Neural progenitor cell (in vitro differentiated cells): Measurements from ENCODE around the gene RPL29. TPM values are rescaled to one million over a fixed set of nuclear protein-coding genes. Genes with fewer than 3 reads are reported as not detected.

Source experiments
- DNase-seq: peaks from one replicate; pipeline ENCODE4 v3.0.0-alpha.2; 2016; ENCODE audit warnings: low spot score
- H2AFZ ChIP-seq: fragments of 200-600 bp; sonication (generic); replicated peaks from 2 replicates; pipeline ENCODE4 v1.6.1; 2016; ENCODE audit warnings: antibody characterized with exemption
- H3F3A ChIP-seq: fragments of 200-600 bp; sonication (generic); 2 replicates; pipeline ENCODE4 v1.6.1; 2016; ENCODE audit warnings: antibody characterized with exemption, low read depth
- H3K27ac ChIP-seq: fragments of 200-600 bp; sonication (generic); 2 replicates; pipeline ENCODE4 v1.5.1; 2016; ENCODE audit warnings: mild to moderate bottlenecking
- H3K27me3 ChIP-seq: fragments of 200-600 bp; sonication (generic); 2 replicates; pipeline ENCODE4 v1.6.1; 2016; ENCODE audit warnings: mild to moderate bottlenecking, moderate library complexity
- H3K36me3 ChIP-seq: fragments of 200-600 bp; sonication (generic); 2 replicates; pipeline ENCODE4 v1.5.1; 2016
- H3K4me1 ChIP-seq: fragments of 200-600 bp; sonication (generic); 2 replicates; pipeline ENCODE4 v1.6.1; 2016; ENCODE audit warnings: mixed run types
- H3K4me2 ChIP-seq: fragments of 200-600 bp; sonication (generic); 2 replicates; pipeline ENCODE4 v1.6.1; 2016
- H3K4me3 ChIP-seq: fragments of 200-600 bp; sonication (generic); 2 replicates; pipeline ENCODE4 v1.5.1; 2016
- H3K79me2 ChIP-seq: fragments of 200-600 bp; sonication (generic); 2 replicates; pipeline ENCODE4 v1.6.1; 2016; ENCODE audit warnings: low read depth
- H3K9ac ChIP-seq: fragments of 200-600 bp; sonication (generic); 2 replicates; pipeline ENCODE4 v1.6.1; 2016
- H3K9me3 ChIP-seq: fragments of 200-600 bp; sonication (generic); 2 replicates; pipeline ENCODE4 v1.5.1; 2016; ENCODE audit warnings: low read depth
- H4K20me1 ChIP-seq: fragments of 200-600 bp; sonication (generic); 2 replicates; pipeline ENCODE4 v1.6.1; 2016; ENCODE audit warnings: low read depth
- H3K27ac Mint-ChIP-seq: 3 replicates; pipeline ENCODE4 v1.8.0; 2021; ENCODE audit warnings: mixed read lengths
- H3K27me3 Mint-ChIP-seq: 2 replicates; pipeline ENCODE4 v1.8.0; 2022; ENCODE audit warnings: low read depth, mild to moderate bottlenecking, inconsistent platforms, moderate library complexity, mixed read lengths; ENCODE audit not compliant: insufficient read depth
- H3K36me3 Mint-ChIP-seq: 3 replicates; pipeline ENCODE4 v1.8.0; 2021; ENCODE audit warnings: mixed read lengths
- H3K4me1 Mint-ChIP-seq: 3 replicates; pipeline ENCODE4 v1.8.0; 2021; ENCODE audit warnings: mixed read lengths
- H3K4me3 Mint-ChIP-seq: 3 replicates; pipeline ENCODE4 v1.8.0; 2021; ENCODE audit warnings: mild to moderate bottlenecking, moderate library complexity, mixed read lengths
- H3K9me3 Mint-ChIP-seq: 3 replicates; pipeline ENCODE4 v1.8.0; 2020; ENCODE audit warnings: mixed read lengths
- CTCF ChIP-seq: fragments of 200-600 bp; sonication (generic); IDR thresholded peaks from 2 replicates; pipeline ENCODE4 v1.5.1; 2017; ENCODE audit warnings: antibody characterized with exemption, mild to moderate bottlenecking
- EZH2 ChIP-seq: fragments of 200-600 bp; sonication (generic); IDR thresholded peaks from 2 replicates; pipeline ENCODE4 v1.6.1; 2017; ENCODE audit warnings: antibody characterized with exemption, mild to moderate bottlenecking, moderate library complexity
- EZH2phosphoT487 ChIP-seq: fragments of 200-600 bp; sonication (generic); IDR thresholded peaks from 2 replicates; pipeline ENCODE4 v1.6.1; 2017; ENCODE audit warnings: antibody characterized with exemption
- total RNA-seq: library from RNA; depleted of rRNA; stranded (reverse); fragments of >200 nt; gene quantifications from 2 replicates; pipeline ENCODE4 v1.2.3, GENCODE V29; 2015; ENCODE audit warnings: low replicate concordance

The RPL29 gene
- total RNA-seq, 1 donor from 2014 or later, result 1,431 TPM

GRCh38 chr3:52026041-52026440, 30.3 kb upstream of the RPL29 start:
- no peaks in the 10 kb centered on the region for H3K36me3 ChIP-seq
- peaks cover 44% of the 10 kb centered on the region for H3K4me1 Mint-ChIP-seq
- H3F3A ChIP-seq, result no peaks in the 10 kb centered on the region
- no peaks in the 10 kb centered on the region for H3K9me3 ChIP-seq
- H3K27ac ChIP-seq, result no peak overlapping the region
- no peak overlapping the region for H3K9ac ChIP-seq
- no peaks in the 10 kb centered on the region for H3K27me3 ChIP-seq
- H3K79me2 ChIP-seq, result no peaks in the 10 kb centered on the region
- no peak overlapping the region for H3K4me3 ChIP-seq
- peaks cover 25% of the 10 kb centered on the region for H3K4me1 ChIP-seq
- no peak overlapping the region for H3K4me3 Mint-ChIP-seq
- H4K20me1 ChIP-seq, result no peaks in the 10 kb centered on the region
- no peak overlapping the region for H3K27ac Mint-ChIP-seq
- no peak for TF ChIP-seq EZH2
- no peak for TF ChIP-seq CTCF
- H3K9me3 Mint-ChIP-seq, result no peaks in the 10 kb centered on the region
- no peak overlapping the region for H3K4me2 ChIP-seq
- no peak overlapping the region for H2AFZ ChIP-seq
- H3K27me3 Mint-ChIP-seq, result peaks cover 3% of the 10 kb centered on the region
- DNase-seq, result peak; percentile 36
- H3K36me3 Mint-ChIP-seq, result no peaks in the 10 kb centered on the region

- TF ChIP-seq EZH2, result no peak
- no peak for TF ChIP-seq EZH2phosphoT487
- no peak for TF ChIP-seq CTCF
These were observed 29.8 kb upstream of the RPL29 start for GRCh38 chr3:52025453-52025852.

GRCh38 chr3:52024765-52025452, 29.2 kb upstream of the RPL29 start:
- DNase-seq, result no peak
- TF ChIP-seq CTCF (no peak), EZH2phosphoT487 (no peak), EZH2 (no peak)
- Histone ChIP-seq H4K20me1 (no peaks in the 10 kb centered on the region), H2AFZ (no peak overlapping the region), H3K4me2 (no peak overlapping the region), H3K9me3 (no peaks in the 10 kb centered on the region), H3K4me1 (peaks cover 25% of the 10 kb centered on the region), H3K9ac (no peak overlapping the region), H3K79me2 (no peaks in the 10 kb centered on the region), H3K27me3 (no peaks in the 10 kb centered on the region), H3F3A (no peaks in the 10 kb centered on the region), H3K4me3 (no peak overlapping the region), H3K27ac (no peak overlapping the region), H3K36me3 (no peaks in the 10 kb centered on the region)
- no peaks in the 10 kb centered on the region for H3K9me3 Mint-ChIP-seq
- peak overlapping the region; percentile 69 for H3K27ac Mint-ChIP-seq
- H3K27me3 Mint-ChIP-seq, result peaks cover 2% of the 10 kb centered on the region
- H3K4me3 Mint-ChIP-seq, result no peak overlapping the region
- H3K4me1 Mint-ChIP-seq, result peaks cover 48% of the 10 kb centered on the region
- no peaks in the 10 kb centered on the region for H3K36me3 Mint-ChIP-seq

More at GRCh38 chr3:52025453-52025852, 29.8 kb upstream of the RPL29 start:
- no peak for DNase-seq
- H3K9ac ChIP-seq, result no peak overlapping the region
- no peaks in the 10 kb centered on the region for H3K9me3 ChIP-seq
- H3K4me1 Mint-ChIP-seq, result peaks cover 46% of the 10 kb centered on the region
- no peak overlapping the region for H3K4me2 ChIP-seq
- peaks cover 2% of the 10 kb centered on the region for H3K27me3 Mint-ChIP-seq
- peak overlapping the region; percentile 69 for H3K27ac Mint-ChIP-seq
- no peak overlapping the region for H3K27ac ChIP-seq
- no peaks in the 10 kb centered on the region for H3K36me3 Mint-ChIP-seq
- H3K36me3 ChIP-seq, result no peaks in the 10 kb centered on the region
- H3K4me3 Mint-ChIP-seq, result no peak overlapping the region
- H3F3A ChIP-seq, result no peaks in the 10 kb centered on the region
- H4K20me1 ChIP-seq, result no peaks in the 10 kb centered on the region
- H3K4me3 ChIP-seq, result no peak overlapping the region
- no peaks in the 10 kb centered on the region for H3K9me3 Mint-ChIP-seq
- no peaks in the 10 kb centered on the region for H3K27me3 ChIP-seq
- H3K79me2 ChIP-seq, result no peaks in the 10 kb centered on the region
- peaks cover 25% of the 10 kb centered on the region for H3K4me1 ChIP-seq
- no peak overlapping the region for H2AFZ ChIP-seq
